H9 (cell line): ENCODE measurements around the gene ZNF430. TPM values are rescaled to one million over a fixed set of nuclear protein-coding genes. Genes with fewer than 3 reads are reported as not detected.
A peak's percentile ranks its signal among the peaks of the same experiment; 100 is the strongest.

Experiments
- DNase-seq: peaks from one replicate; pipeline ENCODE4 v3.0.0-alpha.2; 2017
- H2AFZ ChIP-seq: one replicate; pipeline ENCODE4 v1.6.1; 2013; ENCODE audit warnings: mild to moderate bottlenecking, low read length, control low read depth, moderate library complexity
- H2AK5ac ChIP-seq: 2 replicates; pipeline ENCODE4 v1.6.1; 2013; ENCODE audit warnings: low read length, control low read depth, mixed read lengths; ENCODE audit not compliant: insufficient read length
- H2BK120ac ChIP-seq: one replicate; pipeline ENCODE4 v1.6.1; 2013; ENCODE audit warnings: low read depth, mild to moderate bottlenecking, low read length, control low read depth, inconsistent platforms; ENCODE audit not compliant: poor library complexity, severe bottlenecking
- H2BK12ac ChIP-seq: 2 replicates; pipeline ENCODE4 v1.6.1; 2013; ENCODE audit warnings: low read length, control low read depth, mixed read lengths, low read depth; ENCODE audit not compliant: insufficient read length
- H2BK15ac ChIP-seq: 2 replicates; pipeline ENCODE4 v1.6.1; 2013; ENCODE audit warnings: low read depth, low read length, control low read depth
- H2BK20ac ChIP-seq: one replicate; pipeline ENCODE4 v1.6.1; 2013; ENCODE audit warnings: low read depth, mild to moderate bottlenecking, low read length, control low read depth, inconsistent platforms; ENCODE audit not compliant: poor library complexity, severe bottlenecking
- H2BK5ac ChIP-seq: 2 replicates; pipeline ENCODE4 v1.6.1; 2013; ENCODE audit warnings: low read length, control low read depth, mixed read lengths; ENCODE audit not compliant: insufficient read length
- H3K14ac ChIP-seq: 2 replicates; pipeline ENCODE4 v1.6.1; 2013; ENCODE audit warnings: low read length, control low read depth; ENCODE audit not compliant: insufficient read depth
- H3K18ac ChIP-seq: 2 replicates; pipeline ENCODE4 v1.6.1; 2013; ENCODE audit warnings: low read depth, mild to moderate bottlenecking, mixed read lengths, low read length, control low read depth; ENCODE audit not compliant: insufficient read length
- H3K23ac ChIP-seq: 2 replicates; pipeline ENCODE4 v1.6.1; 2013; ENCODE audit warnings: low read length, control low read depth, mixed read lengths, low read depth; ENCODE audit not compliant: insufficient read length
- H3K23me2 ChIP-seq: 2 replicates; pipeline ENCODE4 v1.6.1; 2013; ENCODE audit warnings: low read depth, mild to moderate bottlenecking, mixed read lengths, low read length, control low read depth; ENCODE audit not compliant: insufficient read length, poor library complexity, severe bottlenecking
- H3K27ac ChIP-seq: 2 replicates; pipeline ENCODE4 v1.5.1; 2013; ENCODE audit warnings: low read length, control low read depth, mixed read lengths, low read depth; ENCODE audit not compliant: insufficient read length
- H3K27me3 ChIP-seq: 2 replicates; pipeline ENCODE4 v1.6.1; 2013; ENCODE audit warnings: low read length, control low read depth, inconsistent platforms; ENCODE audit not compliant: insufficient read depth
- H3K4ac ChIP-seq: 2 replicates; pipeline ENCODE4 v1.6.1; 2013; ENCODE audit warnings: low read depth, mild to moderate bottlenecking, control low read depth, inconsistent platforms, low read length, moderate library complexity
- H3K4me1 ChIP-seq: 2 replicates; pipeline ENCODE4 v1.6.1; 2013; ENCODE audit warnings: low read length, control low read depth, inconsistent platforms; ENCODE audit not compliant: insufficient read depth
- H3K4me2 ChIP-seq: 2 replicates; pipeline ENCODE4 v1.6.1; 2013; ENCODE audit warnings: low read length, control low read depth, mixed read lengths; ENCODE audit not compliant: insufficient read length, insufficient read depth
- H3K56ac ChIP-seq: 2 replicates; pipeline ENCODE4 v1.6.1; 2013; ENCODE audit warnings: low read depth, mild to moderate bottlenecking, mixed read lengths, low read length, control low read depth; ENCODE audit not compliant: insufficient read length
- H3K79me1 ChIP-seq: 2 replicates; pipeline ENCODE4 v1.6.1; 2013; ENCODE audit warnings: low read depth, mild to moderate bottlenecking, moderate library complexity, low read length, control low read depth, inconsistent platforms; ENCODE audit not compliant: insufficient read depth, poor library complexity, severe bottlenecking
- H3K79me2 ChIP-seq: 2 replicates; pipeline ENCODE4 v1.6.1; 2013; ENCODE audit warnings: low read length, control low read depth, inconsistent platforms; ENCODE audit not compliant: insufficient read depth
- H3K9ac ChIP-seq: 2 replicates; pipeline ENCODE4 v1.6.1; 2013; ENCODE audit warnings: low read length, control low read depth, mixed read lengths; ENCODE audit not compliant: insufficient read length; ENCODE audit errors: extremely low read depth
- H3K9me3 ChIP-seq: one replicate; pipeline ENCODE4 v1.6.1; 2013; ENCODE audit warnings: low read depth, low read length, inconsistent platforms; ENCODE audit not compliant: control insufficient read depth
- H3T11ph ChIP-seq: one replicate; pipeline ENCODE4 v1.6.1; 2013; ENCODE audit warnings: mild to moderate bottlenecking, low read length, control low read depth, inconsistent platforms
- H4K20me1 ChIP-seq: one replicate; pipeline ENCODE4 v1.6.1; 2013; ENCODE audit not compliant: control insufficient read depth, insufficient read length, insufficient read depth
- H4K5ac ChIP-seq: 2 replicates; pipeline ENCODE4 v1.6.1; 2013; ENCODE audit warnings: low read depth, mild to moderate bottlenecking, mixed read lengths, low read length, control low read depth; ENCODE audit not compliant: insufficient read length
- H4K8ac ChIP-seq: replicated peaks from 2 replicates; pipeline ENCODE4 v1.6.1; 2013; ENCODE audit warnings: low read length, control low read depth, mixed read lengths, low read depth; ENCODE audit not compliant: insufficient read length
- H4K91ac ChIP-seq: 2 replicates; pipeline ENCODE4 v1.6.1; 2013; ENCODE audit warnings: low read depth, mild to moderate bottlenecking, moderate library complexity, mixed read lengths, low read length, control low read depth; ENCODE audit not compliant: insufficient read length
- H3K27ac Mint-ChIP-seq, 3 experiments: 2 replicates in 2 of 3; 3 replicates in 1 of 3; pipeline ENCODE4 v1.8.0; 2020 to 2021; ENCODE audit warnings: mixed read lengths in 3 of 3, mild to moderate bottlenecking in 1 of 3, moderate library complexity in 1 of 3
- H3K27me3 Mint-ChIP-seq: 2 replicates; pipeline ENCODE4 v1.8.0; 2021; ENCODE audit warnings: low read depth, mild to moderate bottlenecking, moderate library complexity, mixed read lengths
- H3K36me3 Mint-ChIP-seq, 3 experiments: 2 replicates in 2 of 3; 3 replicates in 1 of 3; pipeline ENCODE4 v1.8.0; 2020 to 2021; ENCODE audit warnings: low read depth in 3 of 3, mixed read lengths in 3 of 3; ENCODE audit not compliant: insufficient read depth in 1 of 3
- H3K4me1 Mint-ChIP-seq, 2 experiments: 2 replicates each; pipeline ENCODE4 v1.8.0; 2020; ENCODE audit warnings: mixed read lengths in 2 of 2
- H3K4me3 Mint-ChIP-seq, 2 experiments: 2 replicates in 1 of 2; 3 replicates in 1 of 2; pipeline ENCODE4 v1.8.0; 2020 to 2021; ENCODE audit warnings: mild to moderate bottlenecking in 2 of 2, mixed read lengths in 2 of 2, moderate library complexity in 1 of 2
- H3K9me3 Mint-ChIP-seq, 2 experiments: 2 replicates in 1 of 2; 3 replicates in 1 of 2; pipeline ENCODE4 v1.8.0; 2020; ENCODE audit warnings: mild to moderate bottlenecking in 2 of 2, mixed read lengths in 2 of 2, moderate library complexity in 1 of 2
- WGBS: extraction: QIAGEN DNeasy Blood & Tissue Kit; methylation state at CpG from one replicate; pipeline ENCODE4 v1.1.7; 2013; ENCODE audit warnings: missing lambda C conversion rate, low lambda C conversion rate, mixed read lengths; ENCODE audit not compliant: insufficient read length; ENCODE audit errors: extremely low coverage; 5-methylcytosine and 5-hydroxymethylcytosine counted together
- total RNA-seq: library from RNA; stranded (reverse); gene quantifications from 2 replicates; pipeline ENCODE4 v1.2.1, GENCODE V29; 2021
- TF ChIP-seq, protein P1 (sequence below): fragments of 200-600 bp; sonication (generic); conservative IDR thresholded peaks from 3 replicates; pipeline ENCODE4 v1.8.0; 2021; ENCODE audit warnings: antibody characterized with exemption, mild to moderate bottlenecking

The ZNF430 gene
- total RNA-seq, 1 experiment from 2014 or later, result 17.7 TPM

DNA sequence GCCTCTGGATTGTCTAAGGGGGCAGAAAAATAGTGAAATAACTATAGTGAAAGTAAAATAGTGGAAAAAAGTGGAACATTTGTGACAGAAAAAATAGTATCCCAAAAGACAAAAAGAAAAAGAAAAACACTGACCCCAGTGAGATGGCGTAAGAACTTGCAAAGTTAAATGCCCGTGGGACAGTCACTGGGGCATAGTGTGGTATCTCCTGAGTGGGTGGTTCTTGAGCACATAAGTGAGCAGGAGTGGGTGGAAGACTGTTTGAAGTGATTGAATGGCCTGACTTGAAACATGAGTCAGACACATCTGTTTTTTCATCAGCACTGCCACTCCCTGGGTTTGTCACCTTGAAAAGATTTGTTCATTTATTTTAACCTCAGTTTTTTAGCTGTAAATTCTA lies 2.5 kb downstream of the ZNF430 start:
- no peak for DNase-seq
- Histone ChIP-seq H3K14ac (no peak overlapping the region), H2BK12ac (no peak overlapping the region), H2AK5ac (no peak overlapping the region), H3T11ph (no peak overlapping the region), H2BK120ac (no peak overlapping the region), H3K9me3 (no peaks in the 10 kb centered on the region), H3K9ac (no peak overlapping the region), H3K56ac (no peak overlapping the region), H4K8ac (no peak overlapping the region), H3K79me1 (peaks cover 3% of the 10 kb centered on the region), H4K91ac (no peak overlapping the region), H2BK15ac (no peak overlapping the region), H3K27me3 (no peaks in the 10 kb centered on the region), H4K20me1 (no peaks in the 10 kb centered on the region), H3K4ac (no peak overlapping the region), H3K27ac (no peak overlapping the region), H2BK5ac (no peak overlapping the region), H3K18ac (no peak overlapping the region), H3K4me2 (no peak overlapping the region), H3K4me1 (no peaks in the 10 kb centered on the region), H2BK20ac (no peak overlapping the region), H2AFZ (no peak overlapping the region), H3K23me2 (no peaks in the 10 kb centered on the region), H4K5ac (no peak overlapping the region), H3K79me2 (peaks cover 9% of the 10 kb centered on the region; the same call in 1 of the 2 replicates), H3K23ac (no peak overlapping the region)
- Mint-ChIP-seq H3K27me3 (no peaks in the 10 kb centered on the region), H3K4me3 (no peak overlapping the region; a peak in 1 of 5 replicates), H3K9me3 (no peaks in the 10 kb centered on the region), H3K27ac (peak overlapping the region in 1 of 3 experiments; percentile 33; a peak in 1 of 7 replicates), H3K36me3 (peaks cover 16 to 55% (median 50%) of the 10 kb centered on the region in 3 experiments), H3K4me1 (peaks cover 19 to 24% of the 10 kb centered on the region in 2 experiments)
- no CpG with 5 or more reads among the region's 2 CpGs for WGBS
- TF ChIP-seq, protein P1, sequence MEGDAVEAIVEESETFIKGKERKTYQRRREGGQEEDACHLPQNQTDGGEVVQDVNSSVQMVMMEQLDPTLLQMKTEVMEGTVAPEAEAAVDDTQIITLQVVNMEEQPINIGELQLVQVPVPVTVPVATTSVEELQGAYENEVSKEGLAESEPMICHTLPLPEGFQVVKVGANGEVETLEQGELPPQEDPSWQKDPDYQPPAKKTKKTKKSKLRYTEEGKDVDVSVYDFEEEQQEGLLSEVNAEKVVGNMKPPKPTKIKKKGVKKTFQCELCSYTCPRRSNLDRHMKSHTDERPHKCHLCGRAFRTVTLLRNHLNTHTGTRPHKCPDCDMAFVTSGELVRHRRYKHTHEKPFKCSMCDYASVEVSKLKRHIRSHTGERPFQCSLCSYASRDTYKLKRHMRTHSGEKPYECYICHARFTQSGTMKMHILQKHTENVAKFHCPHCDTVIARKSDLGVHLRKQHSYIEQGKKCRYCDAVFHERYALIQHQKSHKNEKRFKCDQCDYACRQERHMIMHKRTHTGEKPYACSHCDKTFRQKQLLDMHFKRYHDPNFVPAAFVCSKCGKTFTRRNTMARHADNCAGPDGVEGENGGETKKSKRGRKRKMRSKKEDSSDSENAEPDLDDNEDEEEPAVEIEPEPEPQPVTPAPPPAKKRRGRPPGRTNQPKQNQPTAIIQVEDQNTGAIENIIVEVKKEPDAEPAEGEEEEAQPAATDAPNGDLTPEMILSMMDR, result no peak
